SKM-1 treated with dmso at 0.1 percent for 144 hours (cell line): ENCODE measurements around the gene SULF2.

Source experiments
- DNase-seq: peaks from one replicate; lab custom pipeline; 2025; ENCODE audit not compliant: unreplicated experiment; lab: John Stamatoyannopoulos, UW

The SULF2 gene

GRCh38 chr20:47765271-47765670 is 20.0 kb downstream of the SULF2 start:
- no peak for DNase-seq

DNA sequence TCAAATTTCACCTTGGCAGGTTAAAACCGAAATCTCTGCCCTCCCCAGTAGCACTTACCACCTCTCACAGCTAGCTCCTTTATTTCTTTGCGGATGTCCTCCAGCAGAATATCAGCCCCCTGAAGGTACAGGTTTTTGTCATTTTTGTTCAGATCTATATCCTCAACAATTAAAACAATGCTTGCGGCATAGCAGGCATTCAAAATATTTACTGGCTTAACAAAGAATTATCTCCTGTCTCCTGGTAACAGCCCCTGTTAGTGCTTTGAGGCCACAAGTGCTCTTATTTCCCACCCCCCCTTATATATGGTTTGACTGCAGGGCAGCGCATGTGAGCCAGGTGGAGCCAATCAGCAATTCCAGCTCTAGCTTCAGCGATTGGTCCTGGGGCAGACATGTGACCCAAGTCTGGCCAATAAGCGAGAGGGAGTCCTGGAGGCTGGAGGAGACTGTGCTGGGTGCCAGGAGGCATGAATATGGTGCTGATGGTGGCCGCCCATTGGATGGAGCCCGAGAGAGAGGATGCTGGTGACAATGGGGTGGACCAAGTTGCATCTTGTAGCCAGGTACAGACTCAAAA is 21.0 kb downstream of the SULF2 start:
- no peak for DNase-seq

- no peak for DNase-seq
Measured at GRCh38 chr20:47762699-47763268, 22.5 kb downstream of the SULF2 start.

DNA sequence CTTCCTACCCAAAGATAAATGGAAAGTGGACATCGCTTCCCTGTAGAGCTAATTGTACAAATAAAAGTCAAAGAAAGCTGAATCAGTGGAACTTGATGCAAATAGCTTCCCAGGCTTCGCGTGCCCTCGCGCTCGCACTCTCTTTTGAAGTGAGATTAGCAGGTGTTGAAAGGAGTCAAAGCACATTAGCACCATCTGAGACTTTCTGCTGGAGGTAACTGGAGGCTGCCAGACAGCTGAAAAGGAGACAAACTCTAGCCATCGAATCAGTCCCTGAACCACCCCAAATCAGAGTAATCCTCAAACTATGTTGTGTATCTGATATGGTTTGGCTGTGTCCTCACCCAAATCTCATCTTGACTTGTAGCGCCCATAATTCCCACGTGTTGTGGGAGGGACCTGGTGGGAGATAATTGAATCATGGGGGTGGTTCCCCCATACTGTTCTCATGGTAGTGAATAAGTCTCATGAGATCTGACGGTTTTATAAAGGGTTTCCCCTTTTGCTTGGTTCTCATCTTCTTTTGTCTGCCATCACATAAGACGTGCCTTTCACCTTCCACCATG is 23.7 kb downstream of the SULF2 start:
- no peak for DNase-seq

DNA sequence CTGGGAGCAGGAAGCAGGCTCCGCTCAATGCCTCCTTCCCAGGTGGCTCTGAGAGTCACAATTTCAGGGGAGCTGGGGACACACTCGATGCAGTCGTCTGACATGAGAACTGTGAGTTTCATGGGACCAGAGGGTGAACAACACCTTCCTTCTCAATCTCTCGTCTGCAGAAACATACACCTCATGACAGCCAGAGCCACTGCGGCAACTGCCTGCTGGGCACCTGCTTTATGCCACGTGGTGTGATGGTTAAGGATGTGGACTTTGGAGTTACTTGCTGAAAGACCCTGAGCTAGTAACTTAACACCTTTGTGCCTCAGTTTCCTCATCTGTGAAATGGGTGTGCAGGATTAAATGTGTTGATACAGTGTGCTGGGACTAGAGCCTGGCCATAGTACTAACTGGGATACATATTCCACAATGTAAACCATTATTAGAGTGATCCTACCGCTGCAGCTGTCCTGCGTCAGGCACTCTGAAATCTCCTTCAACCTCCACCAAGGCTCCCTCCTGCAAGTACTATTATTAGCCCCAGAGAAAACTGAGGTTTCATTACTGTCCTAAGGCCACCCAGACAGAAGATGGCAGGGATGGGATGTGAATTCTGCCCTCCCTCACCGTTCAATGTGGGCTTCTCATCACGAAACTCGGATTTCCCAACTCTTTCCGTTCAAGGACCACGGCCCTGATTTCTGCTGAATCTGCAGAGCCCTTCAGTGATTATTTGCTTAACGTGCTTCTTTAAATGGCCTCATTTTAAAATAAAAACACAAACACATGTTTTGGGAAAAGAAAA is 24.4 kb downstream of the SULF2 start:
- DNase-seq = no peak

DNA sequence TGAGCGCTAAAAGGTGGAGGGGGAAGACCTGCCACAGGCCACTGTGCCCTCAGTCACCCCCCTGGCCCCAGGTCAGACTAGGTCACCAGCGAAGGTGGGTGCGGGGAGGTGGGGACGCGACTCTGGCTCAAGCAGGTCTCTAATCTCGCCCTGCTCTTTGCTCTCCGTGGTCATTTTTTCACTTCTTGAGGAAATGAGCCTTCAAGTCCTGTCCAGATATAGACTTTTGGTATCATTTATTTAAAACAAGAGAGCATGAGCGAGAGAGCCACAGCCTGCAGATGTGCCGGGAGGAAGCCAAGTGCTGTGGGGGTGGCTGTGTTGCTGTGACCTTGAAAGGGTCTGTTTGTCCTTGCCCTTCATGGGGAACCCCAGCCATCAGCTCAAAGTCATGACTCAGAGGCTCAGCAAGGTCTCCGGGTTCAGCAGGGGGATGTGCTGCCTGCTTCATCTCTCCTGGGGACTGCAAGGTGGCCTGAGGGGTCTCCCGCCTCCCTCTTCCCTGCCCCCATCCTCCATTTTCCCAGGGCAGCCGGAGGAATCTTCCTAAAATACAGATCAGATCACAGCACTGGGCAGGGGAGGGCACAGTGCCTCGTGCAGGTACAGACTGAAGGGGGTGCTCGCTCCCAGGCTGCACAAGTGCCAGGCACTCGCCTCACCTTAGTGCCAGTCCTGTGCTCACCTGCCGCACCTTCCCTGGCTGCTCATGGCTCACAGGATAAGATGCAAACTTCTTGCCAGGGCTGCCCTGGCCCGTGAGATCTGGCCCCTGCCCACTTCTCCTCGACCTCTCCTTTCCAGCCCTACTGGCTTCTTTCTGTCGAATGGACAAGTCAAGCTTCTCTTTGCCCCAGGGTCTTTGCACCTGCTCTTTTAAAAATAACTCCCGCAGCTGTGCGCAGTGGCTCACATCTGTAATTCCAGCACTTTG is 26.5 kb downstream of the SULF2 start:
- DNase-seq = no peak

GRCh38 chr20:47757145-47758035 is 27.9 kb downstream of the SULF2 start:
- DNase-seq = no peak

DNA sequence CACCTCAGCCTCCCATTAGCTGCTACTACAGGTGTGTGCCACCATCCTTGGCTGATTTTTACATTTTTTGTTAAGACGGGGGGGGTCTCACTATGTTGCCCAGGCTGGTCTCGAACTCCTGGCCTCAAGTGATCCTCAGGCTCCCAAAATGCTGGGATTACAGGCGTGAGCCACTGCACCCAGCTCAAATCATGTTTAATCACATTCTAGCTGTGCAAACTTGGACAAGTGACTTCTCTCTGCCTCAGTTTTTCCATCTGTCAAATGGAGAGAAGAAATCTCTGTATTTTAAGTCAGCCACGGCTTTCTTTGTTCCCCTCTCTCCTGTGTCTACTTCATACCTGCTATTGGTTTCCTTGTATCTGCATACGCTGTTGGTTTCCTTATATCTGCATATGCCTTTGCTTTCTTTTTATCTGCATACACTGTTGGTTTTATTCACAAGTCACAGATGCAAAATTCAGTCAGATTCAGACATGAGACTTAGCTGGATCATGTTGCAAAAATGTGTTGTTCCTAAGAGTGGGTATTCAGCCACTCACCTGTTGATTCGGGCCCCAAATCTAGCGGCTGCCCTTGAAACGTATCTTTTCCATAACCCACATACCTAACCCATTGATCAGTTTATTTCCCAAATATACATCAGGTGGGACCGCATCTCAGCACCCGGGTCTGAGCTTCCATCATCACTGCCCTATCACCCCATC is 30.2 kb downstream of the SULF2 start:
- no peak for DNase-seq

DNA sequence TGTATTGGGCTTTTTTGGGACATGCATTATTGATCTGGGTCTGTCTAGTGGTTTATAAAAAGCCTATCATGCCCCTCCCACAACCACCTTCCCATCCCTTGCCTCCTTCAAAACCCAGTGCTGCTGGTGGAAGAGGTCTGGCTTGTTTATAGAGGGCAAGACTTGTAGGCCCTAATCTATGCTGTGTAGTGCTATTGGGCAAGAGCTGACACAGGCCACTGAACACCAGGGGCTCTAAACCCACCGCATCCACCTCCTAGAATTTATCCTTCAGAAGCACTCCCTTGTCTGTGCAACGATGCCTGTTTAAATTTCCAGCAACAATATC is 30.9 kb downstream of the SULF2 start:
- no peak for DNase-seq

DNA sequence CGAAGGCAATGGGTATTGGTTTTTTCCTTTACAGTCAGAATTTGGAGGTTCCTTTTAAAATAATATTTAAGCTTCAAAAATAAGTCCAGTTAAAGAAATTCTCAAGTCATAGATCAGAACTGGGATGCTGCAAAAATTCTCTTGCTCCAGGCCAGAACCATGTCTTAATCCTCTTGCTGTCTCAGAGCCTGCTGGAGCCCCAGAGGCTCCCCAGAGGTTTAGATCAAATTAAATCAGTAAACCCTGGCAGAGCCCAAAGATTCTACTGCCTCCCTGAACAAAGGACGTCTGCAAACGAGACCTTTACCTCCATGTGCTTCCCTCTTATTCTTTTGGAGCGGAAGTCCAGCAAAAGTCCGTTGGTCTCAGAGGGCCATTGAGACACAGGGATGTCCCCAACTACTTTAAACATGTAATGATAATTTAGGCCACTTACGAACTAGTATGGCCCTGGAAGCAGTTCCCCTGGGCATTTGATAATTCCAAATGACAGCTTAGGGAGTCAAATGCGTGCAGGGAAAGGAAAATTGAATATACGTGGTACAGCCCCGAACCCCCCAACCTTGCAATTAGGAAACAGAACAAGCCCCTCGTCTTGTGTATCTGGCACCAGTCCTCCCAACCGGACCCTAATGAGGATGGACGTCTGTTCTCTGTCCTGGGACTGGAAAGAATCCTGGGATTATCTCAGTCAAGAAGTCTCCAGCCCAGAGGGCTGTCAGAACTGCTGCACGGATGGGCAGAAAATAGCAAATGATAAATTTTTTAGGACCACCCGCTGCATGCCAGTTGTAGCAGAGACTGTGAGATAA is 31.5 kb downstream of the SULF2 start:
- DNase-seq = no peak

DNA sequence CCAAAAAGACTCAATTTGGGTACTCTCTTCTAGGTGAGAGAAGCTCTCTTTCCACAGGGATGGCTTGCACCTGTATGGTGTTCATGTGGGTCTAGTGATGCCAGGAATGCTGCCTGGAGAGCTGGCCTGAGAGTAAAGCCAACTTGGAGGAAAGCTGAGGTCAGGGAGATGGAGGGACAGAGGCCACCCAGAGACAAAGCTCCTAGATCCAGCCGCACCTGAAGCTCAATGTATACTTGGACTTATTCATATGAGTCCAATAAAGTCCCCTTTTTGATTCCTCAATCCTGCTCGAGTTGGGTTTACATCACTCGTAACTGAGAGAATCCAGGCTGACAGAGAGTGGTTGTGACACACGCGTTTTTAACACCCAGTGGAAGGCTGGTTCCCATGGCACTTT is 33.8 kb downstream of the SULF2 start:
- DNase-seq = no peak

- DNase-seq = no peak
Measured at GRCh38 chr20:47749339-47749738, 35.9 kb downstream of the SULF2 start.

DNA sequence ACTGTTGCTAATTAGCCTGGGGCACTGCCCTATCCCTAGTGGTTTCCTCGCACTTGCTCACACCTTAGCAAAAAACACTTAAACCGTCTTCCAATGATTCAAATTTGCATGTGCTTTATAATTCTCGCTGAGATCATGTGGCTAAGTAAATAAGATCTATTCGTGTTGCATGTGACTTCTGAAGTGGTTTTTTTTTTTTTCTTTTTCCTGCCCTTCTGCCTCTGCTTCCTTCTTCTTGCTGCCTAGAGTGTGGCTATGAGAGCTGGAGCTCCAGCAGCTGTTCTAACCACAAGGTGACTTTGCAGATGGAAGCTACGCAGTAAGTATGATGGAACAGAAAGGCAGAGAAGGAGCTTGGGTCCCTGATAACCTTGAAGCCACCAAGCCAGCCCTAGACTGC is 36.5 kb downstream of the SULF2 start:
- peak; percentile 62 for DNase-seq

GRCh38 chr20:47748069-47748468 is 37.2 kb downstream of the SULF2 start:
- no peak for DNase-seq

GRCh38 chr20:47747669-47748031 is 37.6 kb downstream of the SULF2 start:
- no peak for DNase-seq

DNA sequence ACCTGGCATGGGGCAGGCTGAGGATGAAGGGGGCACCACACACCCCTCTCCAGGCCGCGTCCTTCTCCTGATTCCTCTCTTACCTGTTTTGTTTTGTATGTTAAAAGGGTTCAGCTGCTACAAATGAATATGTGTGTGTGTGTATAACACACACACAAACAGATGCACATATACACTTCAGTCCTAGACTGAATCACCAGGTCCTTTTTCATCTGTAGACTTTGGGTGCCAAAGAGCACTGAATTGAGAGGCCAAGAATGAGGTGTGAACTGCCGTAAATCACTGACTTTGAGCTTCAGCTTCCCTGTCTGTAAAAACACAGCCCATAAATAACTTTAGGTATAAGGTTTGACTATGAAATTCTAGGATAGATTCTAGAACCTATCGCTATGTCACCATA is 40.5 kb downstream of the SULF2 start:
- DNase-seq = no peak

DNA sequence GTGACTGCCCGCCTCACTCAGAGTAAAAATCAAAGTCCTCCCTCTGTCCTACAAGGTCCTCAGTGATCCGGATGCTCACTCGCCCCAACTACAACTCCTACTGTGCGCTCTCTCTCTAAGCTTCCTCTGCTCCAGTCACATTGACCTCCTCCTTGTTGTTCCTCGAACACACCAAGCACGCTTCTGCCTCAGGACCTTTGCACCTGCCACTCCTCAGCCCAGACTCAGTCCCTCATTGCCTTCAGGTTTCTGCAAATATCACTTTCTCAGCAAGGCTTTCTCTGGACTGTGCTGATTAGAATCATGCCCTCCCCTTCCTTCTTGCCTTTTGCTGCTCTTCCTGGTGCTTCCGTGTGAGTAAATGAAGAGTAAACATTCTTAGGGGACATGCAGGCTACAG is 41.6 kb downstream of the SULF2 start:
- DNase-seq = no peak

GRCh38 chr20:47741669-47742608 is 43.3 kb downstream of the SULF2 start:
- DNase-seq = no peak
